GM21526 (cell line): ENCODE measurements around the gene ATOX1.
A peak's percentile ranks its signal among the peaks of the same experiment; 100 is the strongest.

Source experiments
- ATAC-seq: cut with Tn5 transposase; IDR thresholded peaks from one replicate; pipeline ENCODE4 v1.9.1; 2021; ENCODE audit warnings: moderate library complexity; ENCODE audit not compliant: unreplicated experiment, low FRiP score

The ATOX1 gene

DNA sequence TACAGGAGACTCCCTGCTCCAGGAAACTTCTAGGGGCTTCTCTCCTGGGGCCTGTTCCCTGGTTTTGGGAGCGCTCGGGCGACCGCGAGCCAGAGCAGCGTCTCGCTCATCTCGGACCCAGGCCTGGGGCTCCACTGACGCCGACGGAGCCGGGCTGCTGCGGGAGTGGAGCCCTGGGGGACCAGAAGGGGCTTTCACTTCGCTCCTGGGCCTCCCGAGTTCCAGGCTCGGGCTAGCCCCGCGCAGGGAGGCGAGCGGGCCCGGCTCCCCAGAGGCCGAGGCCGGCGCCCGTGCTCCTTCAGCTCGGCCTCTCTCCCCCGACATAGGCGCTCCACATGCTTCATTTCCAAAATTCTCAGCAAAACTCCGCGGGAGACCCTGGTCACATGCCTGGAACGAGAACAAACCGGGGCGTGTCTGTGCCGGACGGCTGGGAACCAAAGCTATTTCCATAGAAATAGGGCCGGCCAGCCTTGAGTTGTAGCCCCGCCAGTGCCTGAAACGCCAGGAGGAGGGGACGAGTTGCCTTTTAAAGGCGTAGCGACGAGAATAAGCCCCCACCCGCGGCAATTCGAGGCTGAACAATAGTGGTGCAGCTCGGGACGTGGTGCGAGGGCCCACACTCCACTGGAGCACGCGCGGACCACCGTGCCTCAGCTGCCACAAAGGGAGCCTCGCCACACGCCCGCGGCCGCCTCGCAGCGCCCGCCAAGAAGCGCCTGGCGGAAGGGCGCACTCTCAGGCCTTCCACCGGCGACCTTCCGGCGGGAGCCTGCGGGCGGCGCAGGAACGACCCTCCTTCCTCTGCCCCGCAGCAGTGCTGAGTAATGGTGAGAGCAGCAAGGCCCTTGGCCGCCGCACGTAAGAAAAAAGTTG is 12.2 kb upstream of the ATOX1 start:
- peak; percentile 25 for ATAC-seq

DNA sequence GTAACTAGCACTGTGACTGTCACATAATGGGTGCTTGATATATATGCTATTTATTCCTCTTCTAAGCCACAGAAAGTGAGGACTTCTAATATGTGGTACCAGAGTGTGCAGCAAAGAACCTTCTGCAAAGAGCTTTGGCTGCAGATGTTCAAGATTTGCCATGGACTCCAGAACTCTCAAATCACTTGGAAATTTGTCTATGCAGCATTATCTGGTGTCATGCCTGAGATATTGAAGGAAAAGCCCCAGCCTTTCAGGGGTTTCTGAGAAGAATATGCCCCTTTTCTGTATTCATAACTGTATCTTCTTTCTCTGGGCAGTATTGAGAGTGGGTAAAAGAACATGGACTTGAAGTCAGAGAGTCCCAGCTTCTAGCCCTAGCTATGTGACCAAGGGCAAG is 8.5 kb upstream of the ATOX1 start:
- ATAC-seq: no peak

DNA sequence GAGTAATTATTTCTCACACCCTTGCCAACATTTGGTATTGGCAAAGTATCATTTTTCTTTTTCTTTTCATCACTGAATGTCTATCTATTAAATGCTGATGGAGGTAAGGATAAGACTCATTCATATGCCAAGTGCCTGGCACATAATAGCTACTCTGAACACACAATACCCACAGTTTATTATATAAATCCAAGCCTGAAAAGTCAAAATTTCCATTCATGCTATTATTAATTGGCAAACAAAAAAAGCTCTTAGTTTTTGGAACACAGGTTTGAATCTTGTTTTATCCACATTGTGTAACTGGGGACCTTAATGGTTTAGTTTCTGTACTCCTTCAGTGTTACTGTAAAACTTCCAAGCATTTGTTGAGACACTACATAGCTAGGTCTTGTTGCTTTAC is 6.4 kb upstream of the ATOX1 start:
- ATAC-seq: no peak

DNA sequence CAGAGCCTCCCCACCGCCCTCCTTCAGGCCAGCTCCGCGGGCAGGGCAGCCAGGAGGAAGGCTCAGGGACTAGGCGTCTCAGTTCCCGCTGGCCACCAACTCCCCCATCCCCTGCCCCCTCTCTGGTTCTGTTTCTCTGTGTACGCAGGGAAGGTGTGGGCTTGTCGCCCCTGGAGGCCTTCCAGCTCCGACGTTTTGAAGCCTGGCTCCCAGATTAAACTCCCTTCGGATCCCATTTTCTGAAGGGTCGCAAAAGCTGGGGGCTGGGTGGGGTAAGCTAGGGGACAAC is 346 bp downstream of the ATOX1 start:
- ATAC-seq: peak; percentile 15

DNA sequence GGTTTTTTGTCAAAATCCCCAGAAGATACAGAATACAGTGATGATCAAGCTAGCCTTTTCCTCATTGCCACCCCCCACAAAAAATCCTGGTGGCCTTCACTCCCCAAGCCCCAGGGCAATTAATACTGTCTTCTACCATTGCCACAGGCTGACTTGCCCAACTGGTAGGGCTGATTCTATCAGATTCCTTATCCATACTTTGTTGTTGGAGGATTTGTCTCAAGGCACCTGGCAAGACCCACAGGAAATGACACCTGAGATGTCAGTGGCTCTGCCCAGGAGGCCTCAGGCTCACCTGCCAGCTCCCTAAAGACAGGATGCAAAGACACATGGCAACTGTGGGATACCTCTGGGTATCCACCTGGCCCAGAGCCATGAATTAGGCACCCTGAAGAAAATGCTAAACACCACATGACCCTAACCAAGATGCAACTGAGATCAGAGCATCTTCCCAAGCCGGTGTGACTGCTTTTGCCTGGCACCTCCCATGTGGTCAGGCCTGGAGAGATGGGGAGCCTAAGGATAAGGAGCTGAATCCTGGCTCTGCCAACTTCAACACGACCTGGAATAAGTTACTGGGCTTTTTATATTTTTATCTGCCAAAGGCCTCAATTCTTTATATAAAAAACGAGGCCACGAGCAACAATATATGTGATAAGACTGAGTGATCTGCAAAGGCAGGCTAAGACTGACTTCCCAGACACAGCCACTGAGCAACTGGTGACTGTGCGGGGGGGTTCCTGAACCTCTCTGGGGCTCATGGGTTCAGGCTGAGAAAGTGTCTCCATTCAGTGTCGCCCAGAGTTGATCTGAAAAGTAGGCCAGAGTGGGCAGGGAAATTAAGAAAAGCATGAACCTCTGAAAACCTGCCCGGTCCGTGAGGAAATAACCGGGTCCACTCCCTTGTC is 944 bp downstream of the ATOX1 start:
- ATAC-seq: no peak

DNA sequence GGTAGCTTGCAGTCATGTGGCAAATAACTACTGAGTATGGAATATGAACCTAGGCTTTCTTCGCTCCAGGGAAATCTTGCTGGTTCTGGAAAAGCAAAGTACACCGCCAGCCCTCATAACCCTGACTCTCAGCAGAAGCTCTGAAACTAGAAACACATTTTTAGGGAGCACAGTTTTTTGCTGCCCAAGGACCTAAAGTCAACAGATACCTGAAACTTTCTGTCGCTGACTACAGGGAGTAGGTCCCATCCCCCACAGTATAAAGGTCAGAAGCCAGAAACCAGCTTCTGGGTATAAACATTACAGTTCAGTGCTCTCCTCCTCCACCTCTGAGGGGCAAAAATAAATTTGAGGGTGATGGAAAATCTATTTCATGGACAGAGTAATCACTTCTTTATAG is 3.0 kb downstream of the ATOX1 start:
- ATAC-seq: no peak

DNA sequence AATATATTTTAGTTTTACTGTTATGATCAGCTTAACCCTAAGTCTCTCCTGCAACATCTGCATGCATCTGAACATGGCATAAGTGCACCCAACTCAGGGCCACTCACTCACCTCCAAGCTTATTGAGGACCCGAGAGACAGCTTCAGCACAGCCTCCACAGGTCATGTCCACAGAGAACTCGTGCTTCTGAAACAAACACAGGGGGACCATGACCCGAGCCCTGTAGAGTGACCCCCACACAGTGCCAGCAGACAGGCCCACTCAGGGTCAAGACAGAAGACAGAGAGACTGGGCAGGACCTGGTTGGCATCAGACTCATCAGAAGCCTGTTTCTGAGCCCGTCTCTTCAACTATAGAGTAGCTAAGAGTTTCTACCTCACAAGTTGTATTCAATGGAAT is 6.8 kb downstream of the ATOX1 start:
- no peak for ATAC-seq

DNA sequence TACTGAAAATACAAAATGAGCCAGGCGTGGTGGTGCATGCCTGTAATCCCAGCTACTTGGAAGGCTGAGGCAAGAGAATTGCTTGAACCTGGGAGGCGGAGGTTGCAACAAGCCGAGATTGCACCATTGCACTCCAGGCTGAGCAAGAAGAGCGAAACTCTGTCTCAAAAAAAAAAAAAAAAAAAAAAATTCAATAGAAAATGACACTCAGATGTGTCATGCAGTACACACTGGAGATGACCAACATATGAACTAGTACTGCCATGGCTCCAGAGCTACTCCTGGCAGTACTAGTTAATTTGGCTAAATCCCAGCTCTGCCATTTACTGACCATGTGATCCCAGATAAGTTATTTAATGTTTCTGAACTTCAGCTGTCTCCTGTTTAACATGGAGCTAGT is 7.3 kb downstream of the ATOX1 start:
- ATAC-seq: no peak

DNA sequence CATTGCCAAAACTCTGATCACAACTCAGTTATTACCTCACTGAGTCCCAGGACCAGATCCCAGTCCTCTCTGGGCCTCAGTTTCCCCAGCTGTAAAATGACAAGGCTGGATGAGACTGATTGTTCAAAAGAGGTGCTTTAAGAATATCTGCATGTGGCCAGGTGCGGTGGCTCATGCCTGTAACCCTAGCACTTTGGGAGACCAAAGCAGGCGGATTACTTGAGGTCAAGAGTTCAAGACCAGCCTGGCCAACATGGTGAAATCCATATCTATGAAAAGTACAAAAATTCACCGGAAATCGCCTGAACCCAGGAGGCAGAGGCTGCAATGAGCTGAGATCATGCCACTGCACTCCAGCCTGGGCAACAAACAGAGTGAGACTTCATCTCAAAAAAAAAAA is 8.3 kb downstream of the ATOX1 start:
- no peak for ATAC-seq

DNA sequence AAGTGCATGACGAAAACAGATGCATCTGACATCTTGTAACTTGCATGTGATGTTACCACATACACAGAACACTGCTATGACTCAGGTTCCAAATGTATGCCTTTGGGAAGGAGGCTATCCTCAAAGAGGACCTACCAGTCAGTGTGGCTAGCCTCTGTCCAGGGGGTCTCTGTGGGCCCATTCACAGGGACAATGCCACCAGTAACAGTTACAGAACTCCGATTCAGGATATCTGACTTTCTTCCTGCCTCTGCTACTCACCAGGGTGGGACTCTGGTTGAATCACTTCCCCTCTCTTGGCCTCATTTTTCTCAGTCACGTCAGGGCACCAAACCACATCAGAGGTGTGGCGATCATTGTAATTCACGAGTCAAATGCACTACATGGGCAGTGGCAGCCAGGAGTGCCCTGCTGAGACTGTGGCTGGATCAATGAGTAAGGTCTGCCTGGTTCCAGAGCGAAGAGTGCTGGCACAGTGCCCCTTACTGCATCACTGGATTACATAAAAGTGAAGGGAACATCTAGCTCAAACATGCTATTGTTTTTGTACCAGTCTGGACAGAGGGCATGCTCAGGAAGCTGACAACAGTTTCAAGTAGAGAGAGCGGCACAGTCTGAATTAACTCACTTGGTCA is 13.2 kb downstream of the ATOX1 start:
- no peak for ATAC-seq

DNA sequence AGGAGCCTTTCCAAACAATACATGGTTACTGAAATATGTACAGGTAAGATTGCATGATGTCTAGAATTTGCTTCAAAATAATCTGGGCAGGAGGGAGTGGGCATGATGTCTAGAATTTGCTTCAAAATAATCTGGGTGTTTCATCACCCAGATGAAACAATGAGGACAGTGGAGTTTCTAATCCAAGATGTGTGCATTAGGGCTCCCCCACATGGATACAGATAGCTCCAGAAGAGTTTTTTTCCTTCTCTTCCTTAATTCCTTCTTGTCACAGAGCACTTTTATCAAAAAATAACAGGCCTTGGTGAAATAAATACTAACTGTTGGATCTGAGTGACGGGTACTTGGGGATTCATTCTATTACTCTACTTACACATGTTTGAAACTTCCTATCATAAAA is 14.9 kb downstream of the ATOX1 start:
- ATAC-seq: no peak

DNA sequence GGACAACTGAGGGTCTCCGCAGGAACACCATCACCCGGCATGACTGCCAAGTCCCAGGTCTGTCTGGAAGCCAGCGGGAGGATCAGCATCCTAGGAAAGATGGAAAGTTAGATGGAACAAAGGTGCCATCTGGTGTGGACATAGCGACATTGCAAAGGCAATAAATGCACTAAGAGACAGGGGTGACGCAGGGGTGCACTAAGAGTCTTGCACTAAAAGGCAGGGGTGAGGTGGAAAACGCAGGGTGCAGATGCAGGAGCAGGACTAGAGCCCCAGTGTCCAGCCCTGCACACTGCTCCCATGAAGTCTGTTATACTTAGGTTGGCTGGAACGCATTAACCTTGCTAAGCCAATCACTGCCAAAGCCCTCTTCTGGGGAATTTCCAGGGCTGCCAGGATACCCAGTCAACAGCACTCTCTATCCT is 15.5 kb downstream of the ATOX1 start:
- no peak for ATAC-seq

DNA sequence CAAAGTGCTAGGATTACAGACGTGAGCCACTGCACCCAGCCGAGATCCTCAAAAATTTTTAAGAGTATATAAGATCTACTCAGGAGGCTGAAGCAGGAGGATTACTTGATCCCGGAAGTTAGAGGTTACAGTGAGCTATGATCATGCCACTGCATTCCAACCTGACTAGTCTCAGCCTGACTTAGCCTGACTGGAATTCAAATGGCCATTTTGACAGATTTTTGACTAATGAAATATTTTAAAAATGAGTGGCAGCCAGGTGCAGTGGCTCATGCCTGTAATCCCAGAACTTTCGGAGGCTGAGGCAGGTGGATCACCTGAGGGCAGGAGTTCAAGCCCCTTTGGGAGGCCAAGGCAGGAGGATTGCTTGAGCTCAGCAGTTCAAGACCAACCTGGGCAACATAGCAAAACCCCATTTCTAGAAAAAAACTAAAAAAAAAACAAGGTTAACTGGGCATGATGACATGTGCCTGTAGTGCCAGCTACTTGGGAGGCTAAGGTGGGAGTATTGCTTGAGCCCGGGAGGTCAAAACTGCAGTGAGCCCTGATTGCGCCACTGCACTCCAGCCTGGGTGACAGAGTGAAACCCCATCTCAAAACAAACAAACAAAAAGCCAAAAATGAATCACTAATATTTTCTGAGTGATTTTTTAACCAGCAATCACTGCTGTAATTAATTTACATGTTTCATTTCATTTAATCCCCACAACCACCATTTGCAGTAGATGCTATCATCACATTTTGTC is 16.6 kb downstream of the ATOX1 start:
- no peak for ATAC-seq

DNA sequence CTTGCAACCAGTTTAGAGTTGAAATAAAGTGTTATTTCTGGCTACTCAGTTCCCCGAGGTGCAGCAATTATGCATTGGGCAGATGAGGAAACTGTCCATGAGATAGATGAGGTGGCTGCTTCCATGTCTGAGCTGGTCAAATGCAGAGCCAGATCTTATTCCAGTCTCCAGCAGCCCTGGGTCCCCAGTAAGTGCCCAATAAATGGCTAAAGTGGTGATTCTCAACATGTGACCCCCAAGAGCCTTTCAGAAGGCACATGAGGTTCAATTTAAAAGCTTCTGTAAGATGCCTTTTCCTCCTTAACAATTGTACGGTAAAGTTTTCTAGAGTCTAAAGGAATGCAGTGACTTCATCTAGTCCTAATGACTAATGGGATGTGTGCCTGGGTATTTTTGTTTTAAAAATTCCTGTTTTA is 17.5 kb downstream of the ATOX1 start:
- ATAC-seq: peak; percentile 6

DNA sequence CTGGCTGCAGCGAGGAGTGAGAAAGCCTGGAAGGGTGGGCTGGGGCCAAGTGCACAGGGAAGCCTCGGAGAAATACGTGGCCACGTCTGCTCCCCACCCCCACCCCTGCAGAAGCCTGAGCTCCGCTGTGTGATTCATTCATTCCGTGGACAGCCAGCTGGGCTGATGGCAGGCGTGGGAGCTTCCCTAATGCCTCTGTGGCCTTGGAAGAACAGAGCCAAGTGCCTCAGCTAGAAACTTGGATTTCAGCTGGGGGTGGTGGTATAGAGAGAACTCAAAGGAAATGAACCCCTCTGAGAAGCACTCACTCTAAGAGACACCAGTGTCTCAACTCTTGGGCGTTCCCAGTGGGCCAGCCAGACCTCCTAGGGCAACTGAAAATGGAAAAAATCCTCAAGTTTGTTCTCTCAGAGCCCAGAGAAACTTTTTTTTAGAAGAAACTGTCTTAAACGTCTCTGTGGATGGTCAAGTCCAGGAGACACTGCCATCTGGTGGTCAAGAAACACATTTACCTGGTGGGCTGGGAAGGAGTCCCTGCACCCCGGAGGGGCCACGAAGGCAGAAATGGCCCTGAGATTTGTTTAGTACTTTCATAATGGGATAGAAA is 18.0 kb downstream of the ATOX1 start:
- ATAC-seq: peak; percentile 63

DNA sequence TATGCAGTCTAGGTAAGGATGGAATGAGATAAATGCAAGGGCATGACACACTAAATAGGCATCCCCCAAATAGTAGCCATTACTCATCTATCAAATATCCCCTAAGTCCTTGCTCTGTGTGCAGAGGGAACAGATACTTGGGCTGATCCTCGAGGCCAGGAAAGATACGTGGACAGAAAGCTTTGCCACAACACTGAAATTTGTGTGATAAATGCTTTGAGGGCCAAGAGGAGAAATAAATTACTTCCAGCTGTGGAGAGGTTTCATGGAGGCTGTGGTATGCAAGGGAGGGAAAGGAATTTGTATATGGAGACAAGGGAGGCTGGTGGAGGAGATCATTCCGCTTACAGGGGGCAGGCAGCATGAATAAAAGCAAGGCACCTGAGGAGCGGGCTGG is 18.5 kb downstream of the ATOX1 start:
- ATAC-seq: no peak

DNA sequence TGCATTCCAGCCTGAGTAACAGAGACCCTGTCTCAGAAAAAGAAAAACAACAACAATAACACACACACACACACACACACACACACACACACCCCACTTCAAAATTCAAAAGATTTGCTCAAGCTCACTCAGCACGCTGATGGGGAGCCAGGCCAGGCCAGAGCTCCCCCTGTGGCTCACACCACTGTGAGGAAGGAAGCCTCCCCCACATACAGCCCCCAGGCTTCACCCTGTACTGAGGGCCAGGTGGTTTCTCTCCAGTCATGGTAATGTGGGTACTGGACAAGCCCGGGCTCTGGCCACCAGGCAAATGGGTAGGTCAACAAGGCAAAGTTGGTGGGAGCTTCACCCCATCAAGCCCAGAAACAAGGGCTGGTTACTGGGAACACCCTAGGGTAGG is 19.0 kb downstream of the ATOX1 start:
- no peak for ATAC-seq

DNA sequence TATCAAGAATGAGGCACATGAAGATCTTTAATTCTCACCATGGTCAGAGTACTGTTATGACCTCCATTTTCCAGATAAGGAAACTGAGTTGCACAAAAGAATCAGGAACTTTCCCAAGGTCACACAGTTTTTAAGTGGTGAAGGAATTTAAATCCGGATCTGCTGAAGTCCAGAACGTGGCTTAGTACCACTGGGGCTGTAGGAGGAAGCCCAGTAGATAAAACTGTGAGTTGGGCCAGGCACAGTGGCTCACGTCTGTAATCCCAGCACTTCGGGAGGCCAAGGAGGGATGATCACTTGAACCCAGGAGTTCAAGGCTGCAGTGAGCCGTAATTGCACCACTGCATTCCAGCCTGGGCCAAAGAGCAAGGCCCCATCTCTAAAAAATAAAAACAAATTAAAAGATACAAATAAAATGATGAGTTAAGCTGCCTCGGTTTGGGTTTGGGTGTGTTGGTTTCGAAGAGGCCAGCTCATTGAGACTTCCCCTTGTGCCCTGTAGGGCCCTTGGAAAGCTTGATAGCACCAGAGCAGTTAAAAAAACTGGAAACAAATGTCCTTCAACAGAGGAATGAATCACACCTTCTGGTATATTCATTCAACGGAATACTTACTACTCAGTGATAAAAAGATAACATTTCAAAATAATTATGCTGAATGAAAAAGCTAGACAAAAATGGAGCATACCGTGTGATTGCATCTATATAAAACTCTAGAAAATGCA is 20.1 kb downstream of the ATOX1 start:
- no peak for ATAC-seq

DNA sequence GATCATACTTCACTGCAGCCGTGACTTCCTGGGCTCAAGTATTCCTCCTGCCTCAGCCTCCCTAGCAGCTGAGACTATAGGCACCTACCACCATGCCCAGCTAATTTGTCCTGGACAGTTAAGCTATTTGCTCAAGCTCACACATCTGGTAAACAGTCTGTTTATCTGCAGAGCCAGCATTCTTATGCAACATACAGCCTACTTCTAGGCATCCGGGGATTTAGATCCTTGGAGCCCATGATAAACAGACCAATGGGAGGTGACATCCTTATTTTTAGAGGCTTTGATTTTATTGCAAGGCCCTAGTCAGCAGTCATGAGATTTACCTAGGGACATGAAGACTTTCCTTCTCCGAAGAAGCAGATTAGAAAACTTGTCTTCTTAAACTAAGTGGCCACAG is 21.0 kb downstream of the ATOX1 start:
- no peak for ATAC-seq

DNA sequence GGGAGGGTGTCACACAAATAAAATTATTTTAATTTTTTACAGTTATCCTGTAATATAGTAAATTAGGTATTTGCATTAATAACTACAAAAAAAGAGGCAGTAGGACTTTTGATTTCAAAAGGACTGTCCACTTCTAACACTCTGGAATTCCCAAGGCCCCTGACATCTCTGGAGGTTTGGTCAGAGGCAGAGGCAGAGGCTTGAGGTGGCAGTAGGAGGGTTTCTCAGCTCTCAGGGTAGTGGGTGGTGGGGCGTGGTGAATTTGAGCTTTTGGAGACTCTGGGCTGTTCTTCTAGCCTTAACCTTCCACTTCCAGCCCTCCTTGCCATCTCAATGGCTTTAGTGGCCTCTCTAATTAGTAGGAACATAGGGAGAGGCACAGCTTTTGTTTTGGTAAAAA is 22.8 kb downstream of the ATOX1 start:
- ATAC-seq: no peak
